H1 (cell line): ENCODE data around the gene GRK3. TPM values are rescaled to one million over a fixed set of nuclear protein-coding genes. Genes with fewer than 3 reads are reported as not detected.

Experiments used
- CTCF ChIA-PET: fragments of 300-600 bp; sonication (Branson Sonifier 250); formaldehyde crosslinking; loops from one replicate; lab custom pipeline; 2021; ENCODE audit not compliant: partially characterized antibody; lab: Charles Lee
- POLR2A ChIA-PET: fragments of 300-600 bp; sonication (Branson Sonifier 250); formaldehyde crosslinking; loops from one replicate; lab custom pipeline; 2021; ENCODE audit warnings: inconsistent platforms; ENCODE audit not compliant: partially characterized antibody; lab: Charles Lee
- DNase-seq, 2 experiments: peaks; one replicate each; pipeline versions ENCODE4 v3.0.0 to v3.0.0-alpha.2; 2010 to 2022; ENCODE audit warnings: low spot score in 2 of 2, low read depth in 1 of 2, mixed read lengths in 1 of 2
- FAIRE-seq: peaks from 2 replicates; lab custom pipeline; 2011; peaks lifted over from hg19 to GRCh38; lab: Jason Lieb, UNC
- H2AFZ ChIP-seq: 2 replicates; pipeline ENCODE4 v1.8.1; 2012; ENCODE audit warnings: low read length, inconsistent platforms
- H2AK5ac ChIP-seq: 2 replicates; pipeline ENCODE4 v1.6.1; 2013; ENCODE audit warnings: low read depth, low read length
- H2BK120ac ChIP-seq: replicated peaks from 2 replicates; pipeline ENCODE3; 2013; ENCODE audit warnings: low read depth, low read length, inconsistent platforms
- H2BK12ac ChIP-seq: 2 replicates; pipeline ENCODE4 v1.6.1; 2013; ENCODE audit warnings: low read depth, low read length
- H2BK15ac ChIP-seq: 2 replicates; pipeline ENCODE4 v1.6.1; 2013; ENCODE audit warnings: low read length
- H2BK20ac ChIP-seq: 2 replicates; pipeline ENCODE4 v1.6.1; 2013; ENCODE audit warnings: low read length
- H2BK5ac ChIP-seq: 2 replicates; pipeline ENCODE4 v1.6.1; 2013; ENCODE audit warnings: low read depth, low read length
- H3K14ac ChIP-seq: 2 replicates; pipeline ENCODE4 v1.6.1; 2013; ENCODE audit warnings: inconsistent platforms; ENCODE audit not compliant: insufficient read length
- H3K18ac ChIP-seq: 2 replicates; pipeline ENCODE4 v1.6.1; 2013; ENCODE audit warnings: low read length; ENCODE audit errors: extremely low read depth
- H3K23ac ChIP-seq: 2 replicates; pipeline ENCODE4 v1.6.1; 2013; ENCODE audit warnings: inconsistent platforms; ENCODE audit not compliant: insufficient read length
- H3K23me2 ChIP-seq: 2 replicates; pipeline ENCODE4 v1.6.1; 2013; ENCODE audit warnings: low read depth, low read length
- H3K27ac ChIP-seq: 2 replicates; pipeline ENCODE4 v1.6.1; 2011; ENCODE audit warnings: low read depth, low read length, inconsistent platforms
- H3K27me3 ChIP-seq, 4 experiments: replicated peaks in 1 of 4; 1 replicate in 1 of 4; 2 replicates in 3 of 4; pipeline versions ENCODE4 v1.6.1 to v1.8.1; 2011 to 2013; ENCODE audit warnings: low read length in 3 of 4, mild to moderate bottlenecking in 3 of 4, inconsistent platforms in 2 of 4, mixed read lengths in 2 of 4, moderate library complexity in 1 of 4; ENCODE audit not compliant: control insufficient read depth in 3 of 4, insufficient read depth in 3 of 4; ENCODE audit errors: extremely low read depth in 1 of 4
- H3K36me3 ChIP-seq, 4 experiments: 2 replicates each; pipeline versions ENCODE4 v1.6.1 to v1.8.1; 2011 to 2013; ENCODE audit warnings: mild to moderate bottlenecking in 4 of 4, low read length in 3 of 4, moderate library complexity in 2 of 4, control low read depth in 1 of 4, inconsistent platforms in 1 of 4; ENCODE audit not compliant: insufficient read depth in 4 of 4, control insufficient read depth in 2 of 4
- H3K4ac ChIP-seq: replicated peaks from 2 replicates; pipeline ENCODE3; 2013; ENCODE audit warnings: low read length, low read depth, mixed read lengths, inconsistent platforms; ENCODE audit not compliant: insufficient read length
- H3K4me1 ChIP-seq, 4 experiments: replicated peaks in 1 of 4; 1 replicate in 1 of 4; 2 replicates in 3 of 4; pipeline versions ENCODE4 v1.6.1 to v1.8.1; 2011 to 2013; ENCODE audit warnings: low read length in 3 of 4, inconsistent platforms in 2 of 4, mixed read lengths in 1 of 4; ENCODE audit not compliant: insufficient read depth in 4 of 4, control insufficient read depth in 3 of 4
- H3K4me2 ChIP-seq, 2 experiments: 2 replicates each; pipeline versions ENCODE4 v1.6.1 to v1.8.1; 2011 to 2013; ENCODE audit warnings: low read depth in 2 of 2, low read length in 2 of 2, control low read depth in 1 of 2, inconsistent platforms in 1 of 2, mild to moderate bottlenecking in 1 of 2; ENCODE audit not compliant: insufficient read depth in 1 of 2
- H3K4me3 ChIP-seq, 4 experiments: fragments of 200-600, 300-600 bp in 1 of 4; sonication (generic), shearing (Covaris generic), sonication (Bioruptor Twin) in 1 of 4; 2 replicates each; pipeline versions ENCODE4 v1.5.1 to v1.8.1; 2011 to 2016; ENCODE audit warnings: low read length in 4 of 4, low read depth in 3 of 4, control low read depth in 2 of 4, inconsistent platforms in 2 of 4, mild to moderate bottlenecking in 2 of 4, mixed read lengths in 1 of 4, moderate library complexity in 1 of 4; ENCODE audit not compliant: insufficient read depth in 2 of 4; ENCODE audit errors: extremely low read depth in 1 of 4
- H3K56ac ChIP-seq: replicated peaks from 2 replicates; pipeline ENCODE3; 2013; ENCODE audit warnings: low read depth, mild to moderate bottlenecking, mixed read lengths, low read length, inconsistent platforms; ENCODE audit not compliant: insufficient read length
- H3K79me1 ChIP-seq: 2 replicates; pipeline ENCODE4 v1.6.1; 2013; ENCODE audit warnings: low read depth, low read length, control low read depth
- H3K79me2 ChIP-seq, 2 experiments: 2 replicates each; pipeline versions ENCODE4 v1.6.1 to v1.8.1; 2012 to 2013; ENCODE audit warnings: low read length in 2 of 2, mild to moderate bottlenecking in 2 of 2, inconsistent platforms in 1 of 2; ENCODE audit not compliant: insufficient read depth in 2 of 2, control insufficient read depth in 1 of 2
- H3K9ac ChIP-seq, 4 experiments: replicated peaks in 1 of 4; 1 replicate in 1 of 4; 2 replicates in 3 of 4; pipeline versions ENCODE4 v1.6.1 to v1.8.1; 2011 to 2013; ENCODE audit warnings: low read depth in 3 of 4, low read length in 3 of 4, control low read depth in 2 of 4, mild to moderate bottlenecking in 2 of 4, moderate library complexity in 2 of 4, inconsistent platforms in 1 of 4; ENCODE audit errors: extremely low read depth in 1 of 4
- H3K9me3 ChIP-seq, 2 experiments: 2 replicates each; pipeline versions ENCODE4 v1.6.1 to v1.8.1; 2012 to 2013; ENCODE audit warnings: mild to moderate bottlenecking in 2 of 2, moderate library complexity in 2 of 2, control low read depth in 1 of 2, inconsistent platforms in 1 of 2, low read depth in 1 of 2, low read length in 1 of 2, mixed read lengths in 1 of 2; ENCODE audit not compliant: insufficient read depth in 2 of 2
- H4K20me1 ChIP-seq, 2 experiments: replicated peaks in 1 of 2; 2 replicates each; pipeline versions ENCODE3 to v1.8.1; 2011 to 2013; ENCODE audit warnings: inconsistent platforms in 2 of 2, low read length in 2 of 2, mild to moderate bottlenecking in 1 of 2; ENCODE audit not compliant: insufficient read depth in 2 of 2, control insufficient read depth in 1 of 2
- H4K5ac ChIP-seq: 2 replicates; pipeline ENCODE4 v1.6.1; 2013; ENCODE audit warnings: low read length, low read depth, mixed read lengths, inconsistent platforms; ENCODE audit not compliant: insufficient read length
- H4K8ac ChIP-seq: 2 replicates; pipeline ENCODE4 v1.8.0; 2013; ENCODE audit warnings: mild to moderate bottlenecking, moderate library complexity, low read length, inconsistent platforms; ENCODE audit not compliant: insufficient read depth; ENCODE audit errors: extremely low read depth
- H4K91ac ChIP-seq: replicated peaks from 2 replicates; pipeline ENCODE3; 2013; ENCODE audit warnings: low read length, mixed read lengths, inconsistent platforms; ENCODE audit not compliant: insufficient read length
- ASH2L ChIP-seq: fragments of 200-600, 300-600 bp; sonication (generic); IDR thresholded peaks from one replicate; pipeline ENCODE4 v1.7.1; 2017; ENCODE audit warnings: low read length
- BACH1 ChIP-seq: IDR thresholded peaks from 2 replicates; pipeline ENCODE4 v1.6.1; 2012; ENCODE audit warnings: low read length, improper control_type of control experiment
- BRCA1 ChIP-seq: IDR thresholded peaks from 2 replicates; pipeline ENCODE4 v1.6.1; 2012; ENCODE audit warnings: low read depth, low read length, improper control_type of control experiment
- CREB1 ChIP-seq: IDR thresholded peaks from 2 replicates; pipeline ENCODE4 v1.6.1; 2012; ENCODE audit warnings: inconsistent platforms
- FOSL1 ChIP-seq: IDR thresholded peaks from 2 replicates; pipeline ENCODE4 v1.6.1; 2011; ENCODE audit warnings: mild to moderate bottlenecking, low read depth, low read length, moderate library complexity; ENCODE audit not compliant: insufficient read depth
- HDAC6 ChIP-seq: IDR thresholded peaks from one replicate; pipeline ENCODE4 v1.7.1; 2012; ENCODE audit warnings: low read depth, mild to moderate bottlenecking, inconsistent platforms, low read length, moderate library complexity
- KDM4A ChIP-seq: IDR thresholded peaks from one replicate; pipeline ENCODE4 v1.7.1; 2012; ENCODE audit warnings: low read depth, mild to moderate bottlenecking, moderate library complexity, low read length, inconsistent platforms; ENCODE audit not compliant: severe bottlenecking
- RFX5 ChIP-seq: IDR thresholded peaks from 2 replicates; pipeline ENCODE4 v1.6.1; 2011; ENCODE audit warnings: low read depth, low read length, improper control_type of control experiment, borderline replicate concordance
- RNF2 ChIP-seq: fragments of 200-900, 300-1000 bp; sonication (generic); IDR thresholded peaks from 2 replicates; pipeline ENCODE4 v1.7.1; 2016; ENCODE audit warnings: borderline replicate concordance, low read depth, mild to moderate bottlenecking, antibody characterized with exemption, low read length; ENCODE audit not compliant: poor library complexity, severe bottlenecking; ENCODE audit errors: missing control alignments
- SAP30 ChIP-seq: fragments of 300-600 bp; sonication (generic); IDR thresholded peaks from 2 replicates; pipeline ENCODE4 v1.7.1; 2012; ENCODE audit warnings: low read length, moderate library complexity, mild to moderate bottlenecking, inconsistent platforms; ENCODE audit not compliant: insufficient read depth, insufficient replicate concordance
- SIRT6 ChIP-seq: IDR thresholded peaks from one replicate; pipeline ENCODE4 v1.7.1; 2012; ENCODE audit warnings: low read length, inconsistent platforms
- SIX5 ChIP-seq: IDR thresholded peaks from 2 replicates; pipeline ENCODE4 v1.6.1; 2011; ENCODE audit warnings: mild to moderate bottlenecking, low read depth, low read length
- SP1 ChIP-seq: IDR thresholded peaks from 2 replicates; pipeline ENCODE4 v1.6.1; 2011; ENCODE audit warnings: low read depth, low read length
- SP2 ChIP-seq: IDR thresholded peaks from 2 replicates; pipeline ENCODE4 v1.6.1; 2012; ENCODE audit warnings: mild to moderate bottlenecking, low read length, inconsistent platforms
- TEAD4 ChIP-seq: IDR thresholded peaks from 2 replicates; pipeline ENCODE4 v1.6.1; 2012; ENCODE audit warnings: low read depth, low read length, inconsistent platforms, mixed read lengths
- WGBS, 2 experiments: shearing (Covaris generic) in 1 of 2; methylation state at CpG; one replicate each; pipeline versions ENCODE4 v1.1.6 to v1.1.7; 2013 to 2015; ENCODE audit warnings: low lambda C conversion rate in 2 of 2, mixed read lengths in 2 of 2, inconsistent platforms in 1 of 2, low coverage in 1 of 2, missing lambda C conversion rate in 1 of 2; ENCODE audit not compliant: insufficient replicate concordance in 2 of 2, insufficient coverage in 1 of 2, insufficient read length in 1 of 2; ENCODE audit errors: extremely low coverage in 1 of 2, missing lambda C conversion rate in 1 of 2; 5-methylcytosine and 5-hydroxymethylcytosine counted together
- polyA plus RNA-seq, 7 experiments: library from polyadenylated mRNA; depleted of rRNA in 3 of 7; stranded (reverse) in 5 of 7; unstranded in 2 of 7; fragments of >200 nt in 5 of 7; fragments of 200-250 nt in 2 of 7; gene quantifications; 1 replicate in 5 of 7; 2 replicates in 1 of 7; 4 replicates in 1 of 7; pipeline versions ENCODE4 v1.2.1 to v1.2.3, GENCODE V29; 2011 to 2013; ENCODE audit warnings: missing spikeins in 2 of 7, mixed read lengths in 2 of 7
- total RNA-seq: library from RNA; stranded (reverse); fragmentation: NEBNext Ultra II Directional; extraction: Animal tissue kit (Norgen Biotek cat#: 25700); gene quantifications from 2 replicates; pipeline ENCODE4 v1.2.1, GENCODE V29; 2021

GRK3 gene
- total and polyA plus RNA-seq, 2 of the 8 experiments (the other 6 are each of a cell fraction or from before 2014, with no cell fraction given): 7.5 to 35.3 TPM

DNA sequence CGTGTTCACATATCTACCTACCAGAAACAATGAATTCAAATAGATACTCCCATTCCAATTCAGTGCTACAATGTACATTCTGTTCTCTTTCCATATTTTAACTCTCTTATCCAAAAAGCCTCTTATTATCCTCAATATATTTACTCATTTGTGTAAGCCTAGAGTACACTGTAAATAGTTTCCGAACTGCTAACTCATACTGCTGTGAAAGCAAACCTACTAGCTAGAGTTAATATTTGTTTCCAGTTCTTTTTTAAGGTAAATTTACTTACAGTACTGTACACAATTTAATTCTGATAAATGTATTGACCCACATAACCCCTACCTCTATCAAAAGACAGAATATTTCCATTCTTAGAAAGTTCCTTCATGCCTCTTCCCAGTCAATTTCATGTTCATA lies 71.8 kb downstream of the GRK3 start:
- Histone ChIP-seq H3K18ac (no peak overlapping the region), H3K27ac (no peak overlapping the region), H3K9ac (no peak overlapping the region), H3K4me3 (no peak overlapping the region), H4K20me1 (peaks cover 0 to 1% of the 10 kb centered on the region in 2 experiments), H3K23ac (no peak overlapping the region), H4K8ac (no peak overlapping the region), H3K27me3 (no peaks in the 10 kb centered on the region), H2AFZ (no peak overlapping the region), H3K56ac (no peak overlapping the region), H2BK5ac (no peak overlapping the region), H2BK20ac (no peak overlapping the region), H3K9me3 (peaks cover 4 to 8% of the 10 kb centered on the region in 2 experiments; a peak in 2 of 4 replicates), H4K91ac (no peak overlapping the region), H4K5ac (no peak overlapping the region), H3K79me2 (peaks cover 0 to 40% of the 10 kb centered on the region in 2 experiments; a peak in 3 of 4 replicates), H3K23me2 (no peaks in the 10 kb centered on the region), H3K4ac (no peak overlapping the region), H3K4me1 (no peaks in the 10 kb centered on the region), H2BK15ac (no peak overlapping the region), H3K4me2 (no peak overlapping the region), H2AK5ac (no peak overlapping the region), H2BK12ac (no peak overlapping the region), H3K14ac (no peak overlapping the region), H2BK120ac (no peak overlapping the region), H3K79me1 (no peaks in the 10 kb centered on the region), H3K36me3 (peaks cover 0 to 6% (median 0%) of the 10 kb centered on the region in 4 experiments; a peak in 4 of 8 replicates)
- ChIA-PET POLR2A (no interaction called here), CTCF (interaction anchor here (0.6 to 1.2 kb wide), 2 partner anchors 25 to 65 kb away, joined by 3 read pairs; no protein-coding TSS in a partner anchor)
- DNase-seq (no peak), FAIRE-seq (no peak)
- TF ChIP-seq SP1: no peak
- no peak for TF ChIP-seq KDM4A
- TF ChIP-seq HDAC6: no peak
- TF ChIP-seq RFX5: no peak
- no peak for TF ChIP-seq BACH1
- TF ChIP-seq SIX5: no peak
- no peak for TF ChIP-seq SP2
- no peak for TF ChIP-seq CREB1
- no peak for TF ChIP-seq ASH2L
- no peak for TF ChIP-seq BRCA1
- no peak for TF ChIP-seq TEAD4
- TF ChIP-seq SAP30: no peak
- TF ChIP-seq SIRT6: no peak
- no peak for TF ChIP-seq FOSL1
- TF ChIP-seq RNF2: no peak
- WGBS, 2 experiments: 94% methylated on average over 2 of the region's 2 CpGs; no CpG with 5 or more reads in 1 of the 2 experiments
